Dermis microvascular lymphatic vessel endothelial cell (primary cell): ENCODE data around the gene SLC10A3. TPM values are rescaled to one million over a fixed set of nuclear protein-coding genes. Genes with fewer than 3 reads are reported as not detected.
A peak's percentile ranks its signal among the peaks of the same experiment; 100 is the strongest.

Experiments
- DNase-seq, 2 donors: peaks; one replicate each; pipeline versions ENCODE4 v3.0.0 to v3.0.0-alpha.2; 2010; ENCODE audit warnings: low read depth in 2 of 2
- total RNA-seq: library from RNA; depleted of rRNA; stranded (reverse); fragments of >200 nt; gene quantifications from 2 replicates; pipeline ENCODE4 v1.2.1, GENCODE V29; 2014

SLC10A3 gene
- total RNA-seq, 1 donor from 2014 or later, result 8.1 TPM

DNA sequence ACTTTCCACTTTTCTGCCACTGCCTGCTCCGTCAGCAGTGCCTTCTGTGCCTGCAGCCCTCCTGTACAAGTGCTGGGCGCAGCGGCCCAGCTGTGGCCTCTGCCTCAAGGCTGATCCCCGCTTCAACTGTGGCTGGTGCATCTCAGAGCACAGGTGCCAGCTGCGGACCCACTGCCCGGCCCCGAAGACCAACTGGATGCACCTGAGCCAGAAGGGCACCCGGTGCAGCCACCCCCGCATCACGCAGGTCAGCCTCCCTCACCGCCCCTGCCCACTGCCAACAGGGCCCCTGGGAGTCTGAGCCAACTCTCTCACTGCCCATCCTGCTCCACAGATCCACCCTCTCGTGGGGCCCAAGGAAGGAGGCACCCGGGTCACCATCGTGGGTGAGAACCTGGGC lies 24.8 kb downstream of the SLC10A3 start:
- DNase-seq, result no peak

DNA sequence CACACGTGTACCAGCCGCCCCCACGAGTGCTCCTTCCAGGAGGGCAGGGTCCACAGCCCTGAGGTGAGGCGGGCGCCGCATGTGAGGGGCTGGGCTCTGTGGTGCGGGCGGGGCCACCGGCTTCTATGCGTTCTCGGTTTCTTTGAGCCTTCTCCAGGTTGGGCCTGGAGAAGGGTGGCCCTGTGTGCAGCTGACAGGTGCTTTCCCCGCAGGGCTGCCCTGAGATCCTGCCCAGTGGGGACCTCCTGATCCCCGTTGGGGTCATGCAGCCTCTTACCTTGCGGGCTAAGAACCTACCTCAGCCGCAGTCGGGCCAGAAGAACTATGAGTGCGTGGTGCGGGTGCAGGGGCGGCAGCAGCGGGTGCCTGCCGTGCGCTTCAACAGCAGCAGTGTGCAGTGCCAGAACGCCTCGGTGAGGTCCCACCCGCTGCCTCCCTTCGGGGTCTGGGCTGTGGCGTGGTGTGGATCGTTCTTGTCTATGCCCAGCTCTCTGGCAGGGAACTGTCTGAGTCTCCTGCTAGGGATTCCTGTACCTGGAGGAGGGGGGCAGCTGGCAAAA lies 25.5 kb downstream of the SLC10A3 start:
- DNase-seq, result no peak

DNA sequence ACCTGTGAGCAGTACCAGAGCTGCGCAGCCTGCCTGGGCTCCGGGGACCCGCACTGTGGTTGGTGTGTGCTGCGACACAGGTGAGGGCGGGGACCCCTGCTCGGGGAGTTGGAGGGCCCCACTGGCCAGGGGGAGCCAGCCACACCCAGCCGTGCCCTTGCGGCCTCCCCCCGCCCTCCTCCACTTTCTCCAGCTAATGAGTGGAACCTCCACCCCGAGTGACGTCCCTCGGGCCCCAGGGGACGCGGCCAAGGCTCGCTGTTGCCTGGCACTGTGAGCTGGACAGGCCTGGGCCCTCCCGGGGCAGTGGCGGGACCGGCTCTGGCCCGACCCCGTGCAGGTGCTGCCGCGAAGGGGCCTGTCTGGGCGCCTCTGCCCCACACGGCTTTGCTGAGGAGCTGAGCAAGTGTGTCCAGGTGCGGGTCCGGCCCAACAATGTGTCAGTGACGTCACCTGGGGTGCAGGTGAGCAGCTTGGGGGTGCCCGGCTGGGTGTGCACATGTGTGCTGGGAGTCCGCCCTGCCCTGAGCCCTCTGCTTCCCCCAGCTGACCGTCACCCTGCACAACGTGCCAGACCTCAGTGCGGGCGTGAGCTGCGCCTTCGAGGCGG lies 26.7 kb downstream of the SLC10A3 start:
- no peak for DNase-seq

DNA sequence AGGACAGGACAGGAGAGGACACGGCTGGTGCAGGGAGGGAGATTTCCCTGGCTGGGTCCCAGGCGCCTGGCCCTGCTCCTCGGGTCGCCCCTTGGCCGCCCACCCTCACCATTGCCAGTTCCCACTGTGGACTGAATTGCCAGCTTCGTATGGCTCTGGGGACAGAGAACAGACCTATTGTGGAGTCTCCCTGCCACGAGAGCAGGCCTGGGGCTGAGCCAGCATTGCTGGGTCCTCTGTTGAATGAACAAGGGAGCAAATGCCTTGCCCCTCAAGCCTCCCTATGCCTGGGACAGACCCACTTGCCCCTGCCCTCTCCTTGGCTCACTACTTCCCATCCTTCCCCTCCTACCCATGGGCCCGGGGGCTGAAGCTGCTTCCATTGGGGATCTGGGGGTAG lies 28.0 kb downstream of the SLC10A3 start:
- DNase-seq, result no peak

DNA sequence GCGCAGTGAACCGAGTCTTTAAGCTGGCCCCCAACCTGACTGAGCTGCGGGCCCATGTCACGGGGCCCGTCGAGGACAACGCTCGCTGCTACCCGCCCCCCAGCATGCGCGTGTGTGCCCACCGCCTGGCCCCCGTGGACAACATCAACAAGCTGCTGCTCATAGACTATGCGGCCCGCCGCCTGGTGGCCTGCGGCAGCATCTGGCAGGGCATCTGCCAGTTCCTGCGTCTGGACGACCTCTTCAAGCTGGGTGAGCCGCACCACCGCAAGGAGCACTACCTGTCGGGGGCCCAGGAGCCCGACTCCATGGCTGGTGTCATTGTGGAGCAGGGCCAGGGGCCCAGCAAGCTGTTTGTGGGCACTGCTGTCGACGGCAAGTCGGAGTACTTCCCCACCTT lies 30.1 kb downstream of the SLC10A3 start:
- no peak for DNase-seq

DNA sequence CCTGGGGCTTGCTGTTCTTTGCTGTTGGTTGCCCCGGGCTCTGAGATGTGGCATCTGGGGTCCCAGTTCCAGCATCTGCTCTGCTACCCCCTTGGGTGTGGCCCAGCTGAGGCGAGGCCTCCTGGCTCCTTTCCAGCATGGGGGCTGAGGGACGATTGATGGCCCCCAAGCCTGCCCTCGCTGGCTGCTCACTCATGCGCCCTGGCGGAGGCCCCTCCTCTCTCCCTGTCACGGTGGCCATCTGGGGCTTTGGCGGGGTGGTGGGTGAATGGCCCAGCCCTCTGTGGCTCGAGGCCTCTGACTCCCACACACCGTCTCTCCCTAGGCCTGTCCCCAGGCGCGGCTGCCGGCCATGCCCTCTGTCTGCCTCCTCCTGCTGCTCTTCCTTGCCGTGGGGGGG lies 30.6 kb downstream of the SLC10A3 start:
- DNase-seq, result no peak

DNA sequence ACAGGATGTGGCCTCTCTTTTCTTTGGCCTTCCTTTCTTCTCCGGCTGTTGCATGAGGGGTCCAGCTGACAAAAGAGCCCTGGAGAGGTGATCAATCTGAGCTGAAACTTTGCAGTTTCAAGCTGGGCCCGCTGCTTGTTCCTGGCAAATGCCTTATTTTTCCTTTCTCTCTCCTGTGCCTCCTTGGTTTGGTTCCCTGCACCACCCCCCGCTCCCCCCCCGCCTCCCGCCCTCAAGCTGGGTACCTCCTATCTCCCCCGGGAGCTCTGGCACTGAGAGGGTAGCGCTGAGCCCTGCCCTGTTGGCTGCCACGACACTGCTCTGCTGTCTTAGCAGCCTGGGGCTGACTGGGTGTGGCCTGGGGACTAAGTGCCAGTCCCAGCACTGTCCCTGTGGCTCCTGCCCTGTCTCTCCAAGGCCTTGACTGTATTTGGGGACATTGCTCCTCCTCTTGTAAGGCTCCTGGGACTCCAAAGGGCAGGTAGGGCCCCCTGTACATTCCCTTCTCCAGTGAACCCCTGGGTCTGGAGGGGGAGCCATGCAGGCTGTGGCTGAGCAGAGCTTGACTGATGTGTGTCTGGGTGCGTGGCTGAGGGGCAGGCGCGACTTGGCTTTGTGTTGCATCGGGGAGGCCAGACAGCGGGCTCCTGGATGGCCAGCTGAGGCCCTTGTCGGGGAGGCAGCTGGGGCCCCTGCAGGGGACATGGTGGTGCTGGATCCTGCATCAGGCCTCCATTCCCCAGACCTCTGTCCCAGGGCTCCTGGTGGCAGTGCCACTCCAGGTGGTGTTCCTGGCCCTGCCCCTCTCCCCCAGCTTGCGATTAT lies 31.3 kb downstream of the SLC10A3 start:
- DNase-seq, result peak in 1 of 2 donors; percentile 18

DNA sequence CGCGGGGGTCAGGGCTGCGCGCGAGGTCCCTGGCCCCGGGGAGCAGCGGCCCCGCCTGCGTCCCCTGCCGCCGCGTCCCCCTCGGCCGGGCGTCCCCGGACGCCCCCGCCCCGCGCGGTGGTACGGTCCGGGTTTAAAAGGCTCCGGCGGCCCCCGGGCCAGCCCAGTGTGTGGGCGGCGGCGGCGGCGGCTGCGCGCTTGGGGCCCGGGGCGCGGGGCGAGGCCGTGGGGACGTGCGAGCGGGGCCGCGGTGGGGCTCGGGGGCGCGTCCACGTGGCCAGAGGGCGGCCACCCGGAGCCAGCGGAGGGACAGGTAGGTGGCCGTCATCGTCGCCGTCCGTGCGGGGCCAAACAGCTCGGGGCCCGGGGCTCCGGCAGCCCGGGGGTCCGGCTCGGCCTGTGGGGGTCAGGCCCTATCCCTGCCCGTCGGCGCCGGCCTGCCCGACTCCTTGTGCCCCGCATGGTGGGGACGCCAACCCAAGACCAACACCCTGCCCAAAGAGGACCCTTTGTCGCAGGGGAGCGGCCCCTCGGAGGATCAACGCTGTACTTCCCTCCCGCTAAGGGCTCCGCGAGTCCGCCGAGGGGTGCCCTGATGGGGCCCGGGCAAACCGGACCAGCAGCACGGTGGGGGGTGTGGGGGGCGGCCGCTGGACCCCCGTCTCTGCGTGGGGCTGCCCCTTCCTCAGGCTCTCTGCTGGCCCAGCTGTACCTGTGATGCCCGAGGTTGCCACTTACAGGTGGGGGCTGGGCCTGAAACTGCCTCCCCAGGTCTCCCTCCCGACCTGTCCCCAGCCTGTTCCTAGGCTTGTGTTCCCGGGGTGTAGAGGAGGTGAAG lies 32.1 kb downstream of the SLC10A3 start, which contains the start of gene PLXNA3:
Gene PLXNA3, plus strand, starts transcription at position 166 of the 838 bp plus-strand sequence. CDS start 1,903 bp downstream, outside the sequence.
- DNase-seq, result peak in 1 of 2 donors; percentile 43

DNA sequence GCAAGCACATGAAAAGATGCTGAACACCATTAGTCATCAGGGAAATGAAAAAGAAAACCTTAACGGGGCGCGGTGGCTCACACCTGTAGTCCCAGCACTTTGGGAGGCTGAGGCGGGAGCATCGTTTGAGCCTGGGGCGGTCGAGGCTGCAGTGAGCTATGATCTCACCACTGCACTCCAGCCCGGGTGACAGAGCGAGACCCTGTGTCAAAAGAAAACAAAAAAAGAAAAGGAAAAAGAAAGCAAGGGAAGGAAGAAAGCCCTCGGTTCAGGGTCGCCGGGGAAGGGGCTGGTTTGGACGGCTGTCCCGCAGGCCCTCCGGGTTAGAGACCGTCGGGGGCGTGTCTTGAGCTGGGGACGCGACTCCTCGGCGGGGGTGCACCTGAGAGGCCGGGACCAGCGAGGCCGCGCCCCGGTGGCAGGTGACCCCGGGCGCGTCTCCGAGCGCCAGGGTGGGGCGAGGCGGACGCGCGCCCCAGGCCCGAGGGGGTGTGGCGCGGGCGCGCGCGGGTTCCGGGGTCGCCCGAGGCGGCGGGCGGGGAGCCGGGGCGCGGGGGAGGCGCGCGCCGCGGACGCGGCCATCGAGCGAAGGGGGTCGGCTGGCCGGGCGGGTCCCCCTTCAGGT lies 32.8 kb downstream of the SLC10A3 start:
- DNase-seq, result peak in 1 of 2 donors; percentile 14

DNA sequence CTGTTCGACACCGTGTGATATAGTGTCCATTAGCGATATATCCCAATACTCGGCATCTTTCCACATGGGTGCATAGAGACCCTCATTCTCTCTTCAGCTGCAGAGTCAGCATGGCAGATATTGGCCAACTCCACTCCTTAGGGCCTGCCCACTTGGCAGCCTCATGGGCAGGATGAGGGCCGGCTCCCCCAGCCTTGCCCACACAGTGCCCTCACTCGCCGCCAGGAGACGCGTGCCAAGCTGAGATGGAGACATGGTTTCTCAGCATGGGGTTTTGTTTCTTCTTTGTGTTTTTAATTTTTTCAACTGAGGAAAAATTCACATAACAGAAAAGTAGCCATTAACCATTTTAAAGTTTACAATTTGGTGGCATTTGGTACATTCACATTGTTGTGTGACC lies 37.6 kb downstream of the SLC10A3 start:
- DNase-seq, result no peak

DNA sequence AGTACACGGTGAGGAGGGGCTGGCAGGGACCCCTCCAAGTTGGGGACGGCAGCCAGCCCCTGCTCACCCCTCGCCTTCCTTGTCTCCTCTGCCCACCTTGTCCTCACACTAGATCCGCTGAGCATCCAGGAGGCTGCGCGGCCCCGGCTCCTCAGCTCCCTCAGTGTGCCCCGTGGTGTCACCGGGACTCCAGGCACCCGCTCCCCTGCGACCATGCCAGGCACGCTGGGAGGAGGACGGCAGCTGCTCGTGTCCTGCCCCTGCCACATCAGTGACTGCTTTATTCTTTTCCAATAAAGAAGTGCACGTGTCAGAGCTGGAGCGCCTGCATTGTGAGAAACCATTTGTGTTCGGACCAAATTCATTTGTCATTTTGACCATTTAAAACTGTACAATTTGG lies 40.1 kb downstream of the SLC10A3 start:
- DNase-seq, result no peak

DNA sequence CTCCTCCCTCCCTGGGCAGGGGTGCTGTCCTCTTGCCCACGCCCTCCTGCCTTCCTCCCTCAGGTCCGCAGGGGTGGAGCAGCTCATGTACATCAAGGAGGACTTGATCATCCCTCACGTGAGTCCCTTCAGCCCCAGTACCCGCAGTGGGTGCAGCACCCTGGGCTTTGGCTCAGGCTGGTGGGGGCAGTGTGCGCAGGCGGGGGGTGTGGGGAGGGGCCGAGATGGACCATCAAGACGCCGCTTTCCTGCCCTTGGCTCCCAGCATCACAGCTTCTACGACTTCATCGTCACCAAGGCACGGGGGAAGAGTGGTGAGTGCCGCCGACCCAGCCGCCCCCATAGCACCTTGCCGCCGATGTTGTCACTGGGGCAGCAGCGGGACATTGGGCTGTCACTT lies 40.8 kb downstream of the SLC10A3 start:
- DNase-seq, result no peak

DNA sequence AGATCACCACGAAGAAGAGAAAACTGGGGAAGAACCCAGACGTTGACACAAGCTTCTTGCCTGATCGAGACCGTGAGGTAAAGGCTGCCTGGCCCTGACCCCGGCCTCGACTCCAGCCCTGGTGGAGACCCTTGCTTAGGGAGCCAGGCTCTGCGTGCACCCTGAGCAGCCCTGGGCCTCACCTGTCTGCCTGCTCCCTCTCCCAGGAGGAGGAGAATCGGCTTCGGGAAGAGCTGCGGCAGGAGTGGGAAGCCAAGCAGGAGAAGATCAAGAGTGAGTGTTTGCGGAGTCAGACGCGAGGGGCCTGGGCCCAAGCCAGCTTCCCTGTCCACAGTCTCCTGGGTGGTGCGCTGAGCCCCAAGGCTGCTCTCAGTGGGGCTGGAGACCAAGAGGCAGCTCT lies 41.9 kb downstream of the SLC10A3 start:
- DNase-seq, result no peak

DNA sequence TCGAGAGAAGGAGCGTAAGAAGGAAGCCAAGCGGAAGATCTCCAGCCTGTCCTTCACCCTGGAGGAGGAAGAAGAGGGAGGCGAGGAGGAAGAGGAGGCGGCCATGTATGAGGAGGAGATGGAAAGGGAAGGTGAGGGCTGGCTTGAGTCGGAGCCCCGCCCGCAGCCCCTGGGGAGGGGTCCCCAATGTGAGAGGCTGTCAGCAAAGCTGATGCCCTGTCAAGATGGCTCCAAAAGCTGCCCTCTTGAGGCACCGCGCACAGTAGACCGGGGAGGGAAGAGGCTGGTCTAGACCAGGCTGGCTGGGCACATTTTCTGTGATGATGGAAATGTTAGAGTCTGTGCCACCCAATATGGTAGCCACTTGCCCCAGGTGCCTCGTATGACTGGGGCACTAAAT lies 44.0 kb downstream of the SLC10A3 start:
- DNase-seq, result no peak

DNA sequence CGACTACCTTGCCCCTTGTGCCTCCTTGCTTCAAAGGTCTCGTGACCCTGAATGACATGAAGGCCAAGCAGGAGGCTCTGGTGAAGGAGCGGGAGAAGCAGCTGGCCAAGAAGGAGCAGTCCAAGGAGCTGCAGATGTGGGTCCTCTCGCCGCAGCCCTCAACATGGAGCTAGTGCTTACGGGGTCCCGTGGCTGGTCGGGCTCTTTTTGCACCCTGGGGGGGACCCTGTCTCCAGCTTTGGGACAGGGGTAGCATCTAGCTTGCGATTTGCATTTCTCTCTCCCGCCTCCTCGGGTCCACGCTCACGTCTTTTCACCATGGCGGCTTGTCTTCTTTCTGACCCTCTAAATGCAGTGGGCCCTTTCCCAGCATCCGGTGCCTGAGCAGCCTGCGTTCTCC lies 44.7 kb downstream of the SLC10A3 start:
- no peak for DNase-seq

DNA sequence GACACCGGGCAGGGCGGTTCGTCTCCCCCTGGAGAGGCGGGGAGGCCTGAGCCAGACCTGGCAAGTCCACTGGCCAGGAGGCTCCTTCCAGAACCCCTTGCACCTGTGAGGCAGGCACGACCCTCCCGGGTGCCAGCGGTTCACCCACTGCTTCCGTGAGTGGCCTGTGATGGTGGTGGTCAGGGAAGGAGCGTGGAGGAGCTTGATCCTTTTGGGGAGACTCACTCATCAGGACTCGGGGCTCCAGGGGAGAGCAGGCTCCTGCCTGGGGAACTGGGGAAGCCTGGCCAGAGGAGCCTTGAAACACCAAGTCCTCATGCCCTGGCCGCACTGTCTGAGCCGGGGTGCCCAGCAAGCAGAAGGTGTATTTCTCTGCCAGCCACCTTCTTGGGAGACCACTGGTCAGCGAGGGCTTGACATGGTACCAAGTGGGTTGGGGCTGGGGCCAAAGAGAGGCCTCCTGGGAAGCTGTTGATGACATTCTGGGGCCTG lies 45.6 kb downstream of the SLC10A3 start:
- no peak for DNase-seq

DNA sequence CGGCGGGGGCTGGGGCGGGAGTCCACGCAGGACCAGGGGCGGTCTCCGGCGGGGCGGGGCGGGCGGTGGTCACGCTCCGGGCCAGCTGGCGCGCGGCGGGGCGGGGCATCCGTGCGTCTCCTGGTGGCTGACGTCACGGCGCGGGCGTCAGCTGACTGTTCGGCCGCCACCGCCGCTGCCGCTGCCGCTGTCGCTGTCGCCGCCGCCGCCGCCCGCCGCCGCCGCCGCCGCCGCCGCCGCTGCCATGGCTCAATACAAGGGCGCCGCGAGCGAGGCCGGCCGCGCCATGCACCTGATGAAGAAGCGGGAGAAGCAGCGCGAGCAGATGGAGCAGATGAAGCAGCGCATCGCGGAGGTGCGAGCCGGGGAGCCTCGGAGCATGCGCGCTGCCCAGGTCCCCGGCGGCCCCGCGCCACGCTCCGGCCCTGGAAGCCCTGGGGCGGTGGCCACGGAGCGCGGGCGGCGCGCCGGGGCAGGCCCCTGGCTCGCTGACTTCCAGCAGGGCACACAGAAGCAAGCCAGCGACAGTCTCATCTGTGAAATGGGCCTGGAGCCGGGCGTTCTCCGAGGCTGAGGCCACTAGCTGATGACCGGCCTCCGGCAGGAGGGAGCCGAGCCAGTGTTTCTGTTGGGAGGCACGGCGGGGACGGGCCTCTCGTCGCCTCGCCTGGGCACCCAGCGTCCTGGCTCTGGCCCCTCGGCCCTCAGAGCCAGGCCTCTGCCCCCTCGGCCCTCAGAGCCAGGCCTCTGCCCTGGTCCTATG lies 46.3 kb downstream of the SLC10A3 start, which contains the start of gene FAM50A:
Gene FAM50A, plus strand, starts transcription at position 150 of the 763 bp plus-strand sequence. Its CDS starts 95 bp downstream, at position 245.
- DNase-seq, result peak in 1 of 2 donors; percentile 73

DNA sequence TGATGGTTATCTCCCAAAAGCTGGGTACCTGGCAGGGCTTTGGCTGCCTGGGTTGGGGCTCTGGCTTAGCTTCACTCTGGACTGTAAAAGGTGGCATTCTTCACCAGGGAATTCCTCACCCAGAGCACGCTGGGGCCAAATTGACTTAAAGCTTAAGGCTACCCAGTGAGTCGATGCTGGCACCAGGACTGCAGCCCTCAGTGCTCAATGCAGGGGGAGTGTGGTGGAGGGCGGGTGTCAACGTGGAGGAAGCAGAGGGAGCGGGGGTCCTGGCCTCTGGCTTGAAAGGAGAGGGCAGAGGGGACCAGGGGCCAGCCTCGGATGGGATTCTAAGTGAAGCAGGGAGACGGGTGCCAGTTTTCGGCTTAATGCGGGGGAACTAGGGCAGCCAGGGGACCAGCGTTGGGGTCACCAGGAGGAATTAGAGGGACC lies 46.9 kb downstream of the SLC10A3 start:
- DNase-seq, result no peak

DNA sequence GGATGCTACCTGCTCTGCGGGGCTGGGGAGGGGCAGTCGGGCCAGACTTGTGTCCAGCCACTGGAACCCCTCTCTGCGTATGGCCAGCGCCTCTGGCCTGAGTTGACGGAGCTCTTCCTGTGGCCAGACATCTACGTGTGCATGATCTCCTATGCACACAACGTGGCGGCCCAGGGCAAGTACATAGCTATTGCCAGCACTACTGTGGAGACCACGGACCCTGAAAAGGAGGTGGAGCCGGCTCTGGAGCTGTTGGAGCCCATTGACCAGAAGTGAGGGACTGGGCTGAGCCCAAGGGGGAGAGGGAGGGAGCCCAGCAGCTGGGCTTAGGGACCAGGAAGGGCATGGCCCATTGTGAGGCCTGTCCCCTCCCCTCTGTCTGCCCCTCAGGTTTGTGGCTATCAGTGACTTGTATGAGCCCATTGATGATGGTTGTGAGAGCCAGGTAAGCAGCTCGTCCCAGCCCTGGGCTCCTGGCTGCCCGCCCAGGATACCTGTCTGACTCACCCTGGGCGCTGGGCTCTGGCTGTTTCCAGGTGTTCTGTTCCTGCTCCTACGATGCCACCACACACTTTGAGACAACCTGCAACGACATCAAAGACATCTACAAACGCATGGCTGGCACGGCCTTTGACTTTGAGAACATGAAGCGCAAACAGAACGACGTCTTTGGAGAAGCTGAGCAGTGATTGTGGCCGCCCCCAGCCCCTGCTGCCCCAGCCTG lies 48.3 kb downstream of the SLC10A3 start:
- DNase-seq, result no peak

DNA sequence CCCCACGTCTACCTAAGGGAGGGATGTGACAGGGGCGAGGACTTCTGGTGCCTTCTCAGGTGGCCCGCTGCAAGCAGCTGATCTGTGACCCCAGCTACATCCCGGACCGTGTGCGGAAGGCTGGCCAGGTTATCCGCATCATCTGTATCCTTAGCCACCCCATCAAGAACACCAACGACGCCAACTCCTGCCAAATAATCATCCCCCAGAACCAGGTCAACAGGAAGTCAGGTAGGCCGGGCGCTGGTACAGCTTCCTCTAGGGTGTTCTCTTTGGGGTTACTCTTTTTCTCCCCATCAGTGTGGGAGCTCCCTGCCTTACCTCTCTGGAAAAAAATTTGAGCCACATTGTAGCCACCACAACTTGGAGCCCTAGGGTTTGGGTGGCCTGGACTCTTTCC lies 48.9 kb downstream of the SLC10A3 start:
- no peak for DNase-seq
